Pancreas (tissue), 10 donors: ENCODE results near the gene PHOSPHO2. TPM values are rescaled to one million over a fixed set of nuclear protein-coding genes. Genes with fewer than 3 reads are reported as not detected.
"Not testable (repeated sequence)": the region's sequence is repeated elsewhere in the genome, so short reads cannot be mapped to it uniquely, and the experiment has no call there.

Experiments
- ATAC-seq, 4 donors: fragments of 200-7000 bp; cut with Tn5 transposase; one replicate each; pipeline versions ENCODE4 v1.8.0 to v1.9.1; 2020; ENCODE audit warnings: mild to moderate bottlenecking in 4 of 4, moderate library complexity in 4 of 4
- DNase-seq, 6 donors: peaks; one replicate each; pipeline ENCODE4 v3.0.0-alpha.2; 2020
- FAIRE-seq: peaks from 2 replicates; lab custom pipeline; 2012; peaks lifted over from hg19 to GRCh38; lab: Jason Lieb, UNC
- H3K27ac ChIP-seq, 4 donors: fragments of 200-600 bp; sonication (generic); 1 replicate in 3 of 4; 2 replicates in 1 of 4; pipeline versions ENCODE4 v1.5.0 to v1.8.0; 2020
- H3K27me3 ChIP-seq, 4 donors: fragments of 200-600 bp; one replicate each; pipeline ENCODE4 v1.8.0; 2021
- H3K36me3 ChIP-seq, 3 donors: fragments of 200-600 bp; sonication (generic) in 1 of 3; one replicate each; pipeline versions ENCODE4 v1.5.0 to v1.8.0; 2020 to 2021
- H3K4me1 ChIP-seq, 3 donors: fragments of 200-600 bp; one replicate each; pipeline ENCODE4 v1.8.0; 2021
- H3K4me3 ChIP-seq, 4 donors: fragments of 200-600 bp; sonication (generic) in 2 of 4; one replicate each; pipeline versions ENCODE4 v1.5.0 to v1.8.0; 2020 to 2021
- H3K9me3 ChIP-seq, 4 donors: fragments of 200-600 bp; one replicate each; pipeline ENCODE4 v1.8.0; 2021
- WGBS, 2 donors: extraction: QIAGEN DNeasy Blood & Tissue Kit; methylation state at CpG; one replicate each; pipeline ENCODE4 v1.1.7; 2013; 5-methylcytosine and 5-hydroxymethylcytosine counted together
- intact Hi-C, 3 donors: fragments of 100-400 bp; cut with DNase I; formaldehyde crosslinking; loops; one replicate each; pipeline versions ENCODE4 v1.11.1 to v1.14.2; 2022
- polyA plus RNA-seq, 2 donors: library from polyadenylated mRNA; stranded (reverse); fragments of 200-250 nt; gene quantifications; one replicate each; pipeline ENCODE4 v1.2.3, GENCODE V29; 2013
- total RNA-seq, 6 donors: library from RNA; stranded (reverse); fragmentation: NEBNext Ultra II Directional in 4 of 6; extraction: Animal tissue kit (Norgen Biotek cat#: 25700) in 4 of 6; gene quantifications; one replicate each; pipeline versions ENCODE4 v1.2.1 to v1.2.4, GENCODE V29; 2021 to 2023
- TF ChIP-seq, protein P1 (sequence below), 4 donors: fragments of 200-600 bp; sonication (generic) in 3 of 4; IDR thresholded peaks; one replicate each; pipeline versions ENCODE4 v1.5.0 to v1.8.0; 2021; ENCODE audit warnings: antibody characterized with exemption in 4 of 4
- donor health status: healthy with polysubstance abuse.
- donor health status: DM: no; HTN: no; CAD: no; lungs with moderate emphysema.
- donor health status: DM: no; HTN: no; CAD: no.
- donor health status: control.
- donor health status: control.
- donor health status: Bipolar disorder and iron deficiency.
- donor health status: DM: yes; HTN: yes; CAD: no.
- donor health status: DM: no; HTN: no; CAD: no.
- donor health status: DM: no; HTN: no; CAD: no.
- donor health status: DM: yes; HTN: yes; CAD: no.

PHOSPHO2 gene
- total and polyA plus RNA-seq, 8 donors, result 1.9 to 5.9 (median 3.1) TPM

- intact Hi-C loops, result loop anchor here in 1 of 3 donors (10.0 kb wide), 1 partner anchor 152 kb away; no protein-coding TSS in a partner anchor
- no peak overlapping the region for H3K4me3 ChIP-seq
- no peaks in the 10 kb centered on the region for H3K4me1 ChIP-seq
- no peaks in the 10 kb centered on the region for H3K27me3 ChIP-seq
- no peak for FAIRE-seq
- no peak for DNase-seq
- 83 to 87% methylated on average over 6 of the region's 6 CpGs for WGBS, 2 donors
- ATAC-seq, result no peak
- TF ChIP-seq, protein P1, sequence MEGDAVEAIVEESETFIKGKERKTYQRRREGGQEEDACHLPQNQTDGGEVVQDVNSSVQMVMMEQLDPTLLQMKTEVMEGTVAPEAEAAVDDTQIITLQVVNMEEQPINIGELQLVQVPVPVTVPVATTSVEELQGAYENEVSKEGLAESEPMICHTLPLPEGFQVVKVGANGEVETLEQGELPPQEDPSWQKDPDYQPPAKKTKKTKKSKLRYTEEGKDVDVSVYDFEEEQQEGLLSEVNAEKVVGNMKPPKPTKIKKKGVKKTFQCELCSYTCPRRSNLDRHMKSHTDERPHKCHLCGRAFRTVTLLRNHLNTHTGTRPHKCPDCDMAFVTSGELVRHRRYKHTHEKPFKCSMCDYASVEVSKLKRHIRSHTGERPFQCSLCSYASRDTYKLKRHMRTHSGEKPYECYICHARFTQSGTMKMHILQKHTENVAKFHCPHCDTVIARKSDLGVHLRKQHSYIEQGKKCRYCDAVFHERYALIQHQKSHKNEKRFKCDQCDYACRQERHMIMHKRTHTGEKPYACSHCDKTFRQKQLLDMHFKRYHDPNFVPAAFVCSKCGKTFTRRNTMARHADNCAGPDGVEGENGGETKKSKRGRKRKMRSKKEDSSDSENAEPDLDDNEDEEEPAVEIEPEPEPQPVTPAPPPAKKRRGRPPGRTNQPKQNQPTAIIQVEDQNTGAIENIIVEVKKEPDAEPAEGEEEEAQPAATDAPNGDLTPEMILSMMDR (IDR thresholded peaks at IDR 0.05), result no peak
- H3K36me3 ChIP-seq, result no peaks in the 10 kb centered on the region
- no peak overlapping the region for H3K27ac ChIP-seq
- no peaks in the 10 kb centered on the region for H3K9me3 ChIP-seq
Observed at GRCh38 chr2:169676850-169677249, 17.4 kb upstream of the PHOSPHO2 start.

DNA sequence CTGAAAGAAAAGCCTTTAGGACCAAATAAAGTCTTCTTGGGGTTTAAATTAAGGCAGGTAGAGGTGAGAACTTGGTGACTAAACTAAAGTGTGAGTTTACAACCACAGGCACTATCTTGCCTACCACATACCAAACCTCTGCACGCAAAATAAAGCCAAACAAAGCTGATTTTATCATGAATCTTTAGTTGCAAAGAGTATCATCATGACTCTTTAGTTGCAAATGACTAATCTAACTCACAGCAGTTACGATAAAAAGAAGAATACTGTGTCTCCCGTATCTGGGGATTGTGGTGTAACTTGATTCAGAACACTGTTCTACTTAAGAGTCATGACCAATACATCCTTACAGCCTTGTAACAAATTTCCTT, 11.2 kb upstream of the PHOSPHO2 start:
- 55 to 64% methylated on average over 3 of the region's 3 CpGs for WGBS, 2 donors
- TF ChIP-seq, protein P1 (IDR thresholded peaks at IDR 0.05), result no peak
- Histone ChIP-seq H3K27me3 (no peaks in the 10 kb centered on the region), H3K4me1 (no peaks in the 10 kb centered on the region), H3K27ac (no peak overlapping the region), H3K4me3 (no peak overlapping the region), H3K36me3 (no peaks in the 10 kb centered on the region), H3K9me3 (no peaks in the 10 kb centered on the region)
- intact Hi-C loops, result no loop called here
- no peak for FAIRE-seq
- DNase-seq, result no peak
- ATAC-seq, result no peak

GRCh38 chr2:169683425-169684134, 10.7 kb upstream of the PHOSPHO2 start:
- H3K4me3 ChIP-seq, result no peak overlapping the region
- H3K36me3 ChIP-seq, result no peaks in the 10 kb centered on the region
- no peak overlapping the region for H3K27ac ChIP-seq
- ATAC-seq (no peak), DNase-seq (no peak), FAIRE-seq (no peak)
- no peaks in the 10 kb centered on the region for H3K4me1 ChIP-seq
- H3K27me3 ChIP-seq, result no peaks in the 10 kb centered on the region
- intact Hi-C loops, result no loop called here
- TF ChIP-seq, protein P1 (IDR thresholded peaks at IDR 0.05), result no peak
- 75 to 77% methylated on average over 3 of the region's 3 CpGs for WGBS, 2 donors
- no peaks in the 10 kb centered on the region for H3K9me3 ChIP-seq

DNA sequence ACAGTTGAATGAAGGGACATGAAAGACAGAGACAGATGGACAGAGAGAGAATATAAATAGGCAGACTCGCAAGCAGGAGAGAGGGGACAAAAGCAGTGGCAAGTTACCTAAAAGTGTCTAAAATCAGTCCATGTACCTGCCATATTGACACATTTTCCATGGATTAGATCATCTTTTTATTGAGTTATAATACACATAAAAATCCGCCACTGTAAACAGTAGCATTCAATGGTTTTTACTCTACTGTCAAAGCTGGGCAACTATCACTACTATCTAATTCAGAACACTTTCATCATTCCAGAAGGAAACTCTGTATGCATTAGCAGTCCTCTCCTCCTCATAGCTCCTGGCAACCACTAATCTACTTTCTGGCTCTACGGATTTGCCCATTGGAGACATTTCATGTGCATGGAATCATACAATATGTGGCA, 10.1 kb upstream of the PHOSPHO2 start:
- WGBS, 2 donors, result 61 to 71% methylated on average over 3 of the region's 3 CpGs
- intact Hi-C loops, result no loop called here
- FAIRE-seq, result no peak
- H3K4me1 ChIP-seq, result no peaks in the 10 kb centered on the region
- no peak overlapping the region for H3K4me3 ChIP-seq
- no peak overlapping the region for H3K27ac ChIP-seq
- no peaks in the 10 kb centered on the region for H3K9me3 ChIP-seq
- H3K27me3 ChIP-seq, result no peaks in the 10 kb centered on the region
- TF ChIP-seq, protein P1 (IDR thresholded peaks at IDR 0.05), result no peak
- no peak for ATAC-seq
- no peaks in the 10 kb centered on the region for H3K36me3 ChIP-seq
- no peak for DNase-seq

GRCh38 chr2:169684712-169685111, 9.6 kb upstream of the PHOSPHO2 start:
- H3K36me3 ChIP-seq, H3K4me1 ChIP-seq, intact Hi-C loops, FAIRE-seq, DNase-seq, H3K27ac ChIP-seq, H3K9me3 ChIP-seq, ATAC-seq, H3K4me3 ChIP-seq, H3K27me3 ChIP-seq: not testable (repeated sequence)
- 66 to 91% methylated on average over 2 of the region's 2 CpGs for WGBS, 2 donors

GRCh38 chr2:169686825-169687224, 7.4 kb upstream of the PHOSPHO2 start:
- H3K27me3 ChIP-seq, H3K9me3 ChIP-seq, DNase-seq, ATAC-seq, H3K4me3 ChIP-seq, H3K4me1 ChIP-seq, FAIRE-seq, intact Hi-C loops, H3K36me3 ChIP-seq, H3K27ac ChIP-seq: not testable (repeated sequence)
- 82 to 91% methylated on average over 4 of the region's 4 CpGs for WGBS, 2 donors

DNA sequence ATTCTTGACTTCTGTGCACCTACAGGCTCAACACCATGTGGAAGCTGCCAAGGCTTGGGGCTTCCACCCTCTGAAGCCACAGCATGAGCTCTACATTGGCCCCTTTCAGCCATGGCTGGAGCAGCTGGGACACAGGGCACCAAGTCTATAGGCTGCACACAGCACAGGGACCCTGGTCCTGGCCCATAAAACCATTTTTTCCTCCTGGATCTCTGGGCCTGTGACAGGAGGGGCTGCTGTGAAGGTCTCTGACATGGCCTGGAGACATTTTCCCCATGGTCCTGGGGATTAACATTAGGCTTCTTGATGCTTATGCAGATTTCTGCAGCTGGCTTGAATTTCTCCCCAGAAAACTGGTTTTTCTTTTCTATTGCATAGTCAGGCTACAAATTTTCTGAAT, 6.3 kb upstream of the PHOSPHO2 start:
- intact Hi-C loops, H3K4me3 ChIP-seq, H3K27me3 ChIP-seq, ATAC-seq, H3K36me3 ChIP-seq, H3K4me1 ChIP-seq, H3K9me3 ChIP-seq, H3K27ac ChIP-seq, DNase-seq, FAIRE-seq: not testable (repeated sequence)
